HG03045 (cell line): ENCODE results near the gene DSTN.

Experiments
- ATAC-seq: cut with Tn5 transposase; IDR thresholded peaks from one replicate; pipeline ENCODE4 v1.9.1; 2021; ENCODE audit warnings: mild to moderate bottlenecking, moderate library complexity; ENCODE audit not compliant: unreplicated experiment

Gene DSTN

DNA sequence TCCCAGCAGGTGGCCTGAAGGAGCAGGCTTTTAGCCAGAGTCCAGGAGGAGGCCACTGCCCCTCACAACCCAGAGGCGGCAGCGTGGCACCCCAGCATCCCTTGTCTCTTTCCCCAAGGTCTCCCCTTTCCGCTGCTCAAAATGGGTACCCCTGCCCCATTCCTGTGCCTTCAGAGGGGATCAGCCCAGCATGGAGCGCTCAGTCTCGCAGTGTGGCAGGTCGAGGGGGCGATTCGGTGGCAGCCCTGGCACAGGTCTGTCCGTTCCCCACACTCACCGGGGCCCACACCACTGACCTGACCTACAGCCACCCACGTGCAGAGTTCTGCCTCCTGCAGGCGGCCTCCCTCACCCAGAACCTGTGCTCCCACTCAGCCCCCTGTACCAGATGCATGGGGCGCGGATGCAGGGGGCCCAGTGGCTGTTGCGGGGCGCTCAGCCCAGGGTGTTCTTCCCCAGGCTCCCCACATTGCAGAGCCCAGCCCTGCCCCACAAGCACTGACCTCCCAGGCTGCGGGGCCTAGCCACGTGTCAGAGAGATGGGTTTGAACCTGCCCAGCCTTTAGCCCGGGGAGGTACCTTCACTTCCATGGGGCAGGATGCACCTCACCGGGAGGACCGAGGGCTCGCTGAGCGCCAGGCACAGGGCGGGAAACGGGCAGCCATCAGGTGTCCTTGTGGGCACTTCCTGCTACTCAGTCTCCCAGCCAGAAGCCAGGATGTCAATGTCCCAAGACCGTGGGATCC lies 41.8 kb downstream of the DSTN start:
- no peak for ATAC-seq

DNA sequence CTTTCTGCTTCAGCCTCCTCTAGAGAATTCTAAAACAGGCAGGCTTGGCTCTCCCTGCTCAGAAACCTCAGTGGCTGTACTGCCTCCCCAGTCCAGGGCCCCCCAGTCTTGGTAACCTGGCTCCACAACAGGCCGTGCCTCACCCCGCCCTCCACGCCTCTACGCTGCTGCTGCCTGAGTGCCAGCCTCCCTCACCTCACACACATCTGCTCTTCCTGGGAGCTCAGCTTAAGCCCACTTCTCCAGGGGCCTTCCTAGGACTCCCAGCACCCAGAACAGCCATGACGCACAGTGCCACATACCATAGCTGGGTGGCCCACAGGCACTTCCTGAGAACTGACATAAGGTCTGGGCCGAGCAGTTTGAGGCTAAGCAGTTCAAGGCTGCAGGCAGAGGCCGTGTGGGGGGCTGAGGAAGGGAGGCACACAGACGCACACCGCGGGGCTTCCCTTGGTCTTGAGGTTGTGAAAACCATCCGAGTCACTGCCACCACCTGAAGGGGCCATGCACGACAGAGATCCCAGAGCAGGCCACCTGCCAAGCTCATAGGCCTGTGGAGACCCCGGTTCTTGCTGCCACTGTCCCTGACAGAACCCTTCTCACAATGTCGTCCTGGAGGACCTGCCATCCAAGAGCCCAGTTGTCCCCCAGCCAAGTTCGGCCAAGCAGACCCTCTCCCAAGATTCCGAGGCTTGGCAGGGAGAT lies 42.6 kb downstream of the DSTN start:
- no peak for ATAC-seq

DNA sequence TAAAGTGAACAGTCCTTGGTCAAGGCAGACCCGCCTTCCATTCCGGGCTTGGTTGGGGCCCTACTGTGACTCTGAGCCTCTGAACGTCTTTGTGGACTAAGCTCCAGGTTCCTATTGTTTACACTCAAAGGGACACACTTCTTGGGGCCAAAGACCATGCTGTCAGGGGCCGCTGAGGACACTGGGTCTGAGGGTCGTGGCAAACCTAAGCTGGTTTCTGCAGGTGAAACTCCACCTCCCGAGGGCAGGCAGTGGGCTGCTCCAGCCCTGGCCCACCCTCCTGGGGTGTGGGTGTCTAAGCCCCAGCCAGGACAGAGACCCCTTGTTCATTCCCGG lies 43.1 kb downstream of the DSTN start:
- no peak for ATAC-seq

DNA sequence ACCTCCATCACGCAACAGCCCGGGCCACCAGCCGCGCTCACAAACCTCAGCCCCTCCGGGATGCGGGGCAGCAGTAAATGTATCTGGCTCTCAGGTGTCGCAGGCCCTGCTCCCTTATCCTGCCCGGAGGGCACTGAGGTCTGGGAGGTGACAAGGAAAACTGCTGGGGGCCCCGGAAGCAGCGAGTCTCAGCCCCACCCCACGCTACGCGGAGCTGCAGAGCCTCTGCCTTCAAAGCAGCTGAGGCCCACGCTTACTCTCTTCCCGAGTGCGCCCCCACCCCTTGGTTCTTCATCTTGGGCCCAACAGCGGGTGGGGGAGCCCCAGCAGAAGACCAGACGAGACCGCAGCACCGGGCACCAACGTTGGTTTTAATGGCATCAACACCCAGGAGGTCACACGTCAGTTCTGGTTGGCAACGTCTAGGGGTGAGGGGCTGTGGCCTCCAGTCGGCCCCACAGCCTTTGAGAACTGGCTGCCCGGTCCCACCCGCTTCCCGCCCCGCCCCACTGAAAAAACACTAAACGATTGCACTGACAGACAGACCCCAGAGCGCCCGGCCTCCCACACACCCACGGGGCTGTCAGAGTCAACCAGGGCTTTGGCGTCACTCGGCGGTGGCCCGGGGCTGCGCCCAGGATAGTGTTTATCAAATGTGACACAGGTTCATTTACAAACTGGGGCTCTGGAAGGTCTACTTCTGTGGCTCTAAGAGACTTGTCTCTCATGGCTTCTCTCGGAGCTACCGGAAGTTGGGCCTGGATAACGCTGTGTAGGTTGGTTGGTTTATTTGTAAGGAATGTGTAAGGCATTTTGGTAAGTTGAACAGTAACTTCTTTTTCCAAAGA lies 43.7 kb downstream of the DSTN start:
- ATAC-seq, result no peak

- ATAC-seq, result no peak
These were observed 44.4 kb downstream of the DSTN start for GRCh38 chr20:17614176-17614811.

GRCh38 chr20:17614812-17615644 lies 45.2 kb downstream of the DSTN start:
- ATAC-seq, result no peak

GRCh38 chr20:17615645-17616479 lies 46.0 kb downstream of the DSTN start:
- no peak for ATAC-seq

GRCh38 chr20:17616480-17617211 lies 46.8 kb downstream of the DSTN start:
- ATAC-seq, result no peak

GRCh38 chr20:17617212-17617867 lies 47.5 kb downstream of the DSTN start:
- ATAC-seq, result no peak

DNA sequence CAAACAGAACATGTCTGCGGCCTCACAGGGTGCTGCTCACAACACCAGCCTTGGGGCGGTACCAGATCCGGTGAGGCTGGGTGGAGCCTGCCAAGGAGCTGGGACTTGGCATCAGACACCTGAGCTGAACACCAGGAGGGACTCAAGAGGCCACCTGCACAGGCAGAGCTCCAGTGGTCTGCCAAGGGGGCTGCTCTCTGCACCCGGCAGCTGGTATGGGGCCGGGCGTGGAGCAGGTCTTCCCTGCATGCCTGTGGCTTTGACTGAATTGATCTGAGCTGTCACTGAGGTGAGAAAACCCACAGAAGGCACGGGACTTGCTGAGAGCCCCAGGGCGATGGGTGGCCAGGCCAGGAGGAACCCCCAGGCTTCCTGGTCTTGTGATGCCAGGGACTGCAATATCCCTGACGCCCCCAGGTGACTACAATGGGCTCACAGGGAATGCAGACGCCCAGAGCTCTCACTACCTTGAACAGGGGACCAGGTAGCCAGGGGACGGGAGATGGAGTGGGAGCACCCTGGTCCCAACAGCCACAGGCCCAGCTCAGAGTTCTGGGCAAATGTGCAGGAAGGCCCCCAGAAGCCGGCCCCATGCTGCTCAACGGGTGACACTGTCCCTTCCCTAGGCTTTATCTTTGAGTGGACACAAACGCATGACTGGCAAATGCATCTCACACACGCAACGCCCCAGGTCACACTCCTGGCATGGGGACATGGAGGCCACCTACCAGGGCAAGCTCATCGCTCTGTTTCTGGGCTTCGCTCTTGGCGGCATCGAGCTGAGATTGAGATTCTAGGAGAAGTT lies 48.2 kb downstream of the DSTN start:
- ATAC-seq, result no peak

DNA sequence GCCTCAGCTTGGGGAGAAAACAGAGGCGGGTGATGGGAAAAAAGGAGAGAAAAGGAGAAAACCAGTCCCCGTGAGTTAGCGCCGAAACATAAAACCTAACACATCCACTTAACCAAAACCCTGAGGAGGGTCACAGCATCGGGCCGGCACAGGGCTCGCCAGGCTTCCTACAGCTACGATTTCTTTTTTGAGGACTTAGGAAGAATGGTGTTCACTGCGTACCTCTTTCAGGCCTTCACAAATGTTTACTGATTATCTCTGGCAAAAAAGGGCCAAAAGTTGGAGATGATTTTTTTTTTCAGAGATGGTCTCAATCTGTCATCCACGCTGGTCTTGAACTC lies 48.8 kb downstream of the DSTN start:
- ATAC-seq, result no peak

- ATAC-seq, result no peak
These were observed 49.6 kb downstream of the DSTN start for GRCh38 chr20:17619351-17620093.

GRCh38 chr20:17620371-17621228 lies 50.7 kb downstream of the DSTN start:
- no peak for ATAC-seq

DNA sequence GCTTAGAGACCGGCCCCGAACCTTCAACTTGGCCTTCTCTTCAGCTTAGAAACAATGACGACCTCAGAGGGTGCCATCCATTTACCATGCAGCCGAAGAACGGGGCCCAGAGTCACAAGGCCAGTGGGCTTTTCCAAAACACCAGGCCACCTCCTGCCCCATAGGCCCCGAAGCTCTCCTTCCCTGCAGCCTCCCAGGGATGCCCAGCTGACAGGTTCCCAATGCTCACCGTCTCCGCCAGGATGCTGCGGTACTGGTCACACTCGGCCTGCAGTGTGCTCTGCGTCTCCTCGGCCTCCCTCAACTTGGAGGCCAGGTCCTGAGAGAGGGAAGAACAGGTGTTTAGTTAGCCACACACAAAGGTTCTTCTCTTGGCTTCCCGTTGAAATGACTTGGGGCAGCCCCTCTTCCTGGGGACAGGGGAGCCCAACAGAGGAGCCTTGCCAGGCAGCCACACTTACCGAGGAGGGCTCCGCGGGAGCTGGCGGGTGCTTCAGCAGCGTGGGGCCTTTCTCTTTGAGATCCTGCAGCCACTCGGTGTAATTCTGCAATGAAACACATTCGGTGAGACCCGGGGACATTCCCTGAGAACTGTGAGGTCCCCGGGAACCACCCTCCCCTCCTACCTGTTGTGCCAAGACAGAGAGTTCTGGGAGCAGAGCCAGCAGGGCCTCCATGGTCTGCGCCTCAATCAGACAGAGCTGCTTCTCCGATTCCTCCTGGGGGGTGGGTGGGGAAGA lies 51.5 kb downstream of the DSTN start:
- ATAC-seq, result no peak

- ATAC-seq, result no peak
These were observed 52.4 kb downstream of the DSTN start for GRCh38 chr20:17622086-17622850.
